GM12801 (cell line): ENCODE measurements around the gene ABTB2.

Experiments
- CTCF ChIP-seq: IDR thresholded peaks from one replicate; pipeline ENCODE4 v1.5.1; 2011; ENCODE audit warnings: control low read depth; ENCODE audit not compliant: insufficient read length; ENCODE audit errors: extremely low read depth

ABTB2 gene

GRCh38 chr11:34333787-34334186 is 24.0 kb downstream of the ABTB2 start:
- no peak for TF ChIP-seq CTCF

- TF ChIP-seq CTCF = no peak
These were observed 25.3 kb downstream of the ABTB2 start for GRCh38 chr11:34332524-34332923.

- no peak for TF ChIP-seq CTCF
These were observed 26.1 kb downstream of the ABTB2 start for GRCh38 chr11:34331736-34332135.

- no peak for TF ChIP-seq CTCF
These were observed 26.5 kb downstream of the ABTB2 start for GRCh38 chr11:34331329-34331728.

GRCh38 chr11:34330653-34331052 is 27.2 kb downstream of the ABTB2 start:
- TF ChIP-seq CTCF = no peak

- no peak for TF ChIP-seq CTCF
These were observed 27.9 kb downstream of the ABTB2 start for GRCh38 chr11:34329876-34330275.

- no peak for TF ChIP-seq CTCF
These were observed 29.2 kb downstream of the ABTB2 start for GRCh38 chr11:34328632-34328910.
